Kasumi-1 (cell line): ENCODE measurements around the gene KIAA1671.

Experiments used
- DNase-seq, 2 experiments: peaks; one replicate each; lab custom pipeline; 2025; lab: John Stamatoyannopoulos, UW

Gene KIAA1671

DNA sequence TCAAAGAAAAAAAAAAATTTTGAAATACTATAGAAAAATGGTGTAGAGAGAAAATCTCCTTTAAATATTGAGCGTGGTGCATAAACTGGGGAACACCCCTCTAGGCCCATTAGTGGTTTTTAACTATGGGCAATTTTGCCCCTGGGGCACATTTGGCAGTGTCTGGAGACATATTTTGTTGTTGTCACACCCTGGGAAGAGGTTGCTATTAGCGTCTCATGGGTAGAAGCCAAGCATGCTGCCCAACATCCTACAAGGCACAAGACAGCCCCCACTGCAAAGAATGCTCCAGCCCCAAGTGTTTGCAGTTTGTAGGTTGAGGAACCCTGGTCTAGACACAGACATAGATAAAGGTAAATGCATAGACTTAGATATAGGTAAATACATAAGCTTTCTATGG lies 92.6 kb downstream of the KIAA1671 start:
- no peak for DNase-seq

DNA sequence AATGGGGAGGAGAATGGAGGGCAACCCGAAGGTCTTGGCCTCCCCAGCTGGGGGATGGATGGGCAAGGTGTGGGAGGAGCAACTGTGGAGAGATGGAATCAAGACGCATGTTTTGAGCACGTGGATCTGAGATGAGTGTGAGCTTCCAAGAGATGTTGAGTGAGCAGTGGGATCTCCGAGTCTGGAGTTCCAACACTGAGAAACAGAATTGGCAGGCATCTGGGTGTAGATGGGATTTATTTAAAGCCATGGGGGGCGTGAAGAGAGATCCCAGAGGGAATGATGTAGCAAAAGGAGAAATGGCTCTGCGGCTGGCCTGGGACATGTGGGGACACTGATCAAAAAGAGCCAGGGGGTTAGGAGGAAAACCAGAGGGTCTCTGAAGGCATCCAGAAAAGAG lies 95.6 kb downstream of the KIAA1671 start:
- no peak for DNase-seq

DNA sequence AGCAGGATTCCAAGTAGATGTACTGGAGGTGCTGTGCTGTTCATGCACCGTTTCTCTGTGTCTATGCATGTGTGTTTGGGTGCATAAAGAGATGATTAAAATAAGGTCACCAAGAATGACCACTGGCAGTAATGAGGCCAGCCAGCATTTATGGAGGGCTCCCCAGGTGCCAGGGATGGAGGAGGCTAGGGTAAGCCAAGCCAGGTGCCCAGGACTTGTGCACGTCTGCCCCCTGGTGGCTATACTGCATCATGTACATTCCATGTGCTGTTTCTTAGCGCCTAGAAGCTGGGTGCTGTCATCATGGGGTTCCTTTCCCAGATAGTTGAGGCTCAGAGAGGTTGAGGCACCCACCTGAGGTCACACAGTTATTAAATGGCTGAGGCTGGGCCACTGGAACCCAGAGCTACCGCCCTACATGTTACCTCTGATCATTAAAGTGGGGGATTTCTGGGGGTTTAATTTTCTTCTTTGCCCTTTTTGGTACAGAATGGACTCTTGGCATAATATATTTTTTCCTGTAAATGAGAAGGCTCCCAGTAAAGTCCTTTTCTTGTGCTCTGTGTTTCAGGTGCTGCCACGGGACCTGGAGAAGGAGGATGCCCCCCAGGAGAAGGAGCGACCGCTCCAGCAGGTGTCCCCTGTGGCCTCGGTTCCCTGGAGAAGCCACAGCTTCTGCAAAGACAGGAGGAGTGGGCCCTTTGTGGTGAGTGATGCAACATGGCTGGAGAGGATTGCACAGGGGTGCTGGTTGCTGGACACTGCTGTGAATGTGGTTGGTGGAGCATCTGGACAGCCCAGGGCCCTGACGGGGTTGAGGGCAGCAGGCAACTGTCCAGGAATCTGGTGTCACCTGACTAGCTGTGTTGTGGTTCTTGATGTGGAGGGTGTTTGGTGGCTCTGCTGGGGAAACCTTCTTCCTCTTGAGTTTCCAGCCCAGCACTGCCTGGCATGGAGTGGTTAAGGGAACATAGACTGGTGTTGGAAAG lies 96.4 kb downstream of the KIAA1671 start:
- DNase-seq, result peak; percentile 22 to 25

DNA sequence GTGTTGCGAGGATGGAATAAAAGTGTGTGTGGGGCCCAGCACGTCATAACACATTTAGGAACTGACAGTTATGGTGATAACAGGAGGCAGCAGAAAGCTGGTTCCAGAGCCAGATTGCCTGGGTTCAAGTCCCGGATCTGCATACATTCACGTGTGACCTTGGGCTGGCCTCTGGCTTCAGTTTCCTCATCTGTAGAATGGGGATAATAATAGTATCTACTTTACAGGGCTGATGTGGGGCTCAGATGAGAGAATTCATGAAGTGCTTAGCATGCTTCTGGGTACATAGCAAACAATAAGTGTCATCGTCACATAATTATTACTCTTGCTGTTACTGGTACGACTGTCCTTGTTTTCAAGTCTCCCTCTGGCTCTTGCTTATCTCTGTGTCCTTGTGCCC lies 97.3 kb downstream of the KIAA1671 start:
- DNase-seq, result no peak

DNA sequence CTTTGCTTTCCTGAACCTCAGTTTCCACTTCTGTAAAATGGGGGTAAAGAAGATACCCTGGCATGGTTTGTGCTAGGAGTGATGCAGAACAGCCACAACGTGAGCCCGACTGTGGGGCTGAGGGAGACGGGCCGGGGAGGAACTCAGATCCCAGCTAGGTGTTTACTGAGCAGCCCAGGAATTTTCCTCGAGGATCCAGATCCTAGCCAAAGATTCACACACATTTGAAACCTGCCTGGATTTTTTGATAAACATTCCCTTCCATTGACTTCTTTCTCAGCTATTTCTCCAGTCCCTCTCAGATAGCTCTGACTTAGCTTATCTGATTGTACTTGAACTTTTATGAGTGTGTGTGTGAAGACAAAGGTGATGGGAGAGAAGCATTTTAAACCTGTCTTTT lies 98.0 kb downstream of the KIAA1671 start:
- DNase-seq, result no peak

DNA sequence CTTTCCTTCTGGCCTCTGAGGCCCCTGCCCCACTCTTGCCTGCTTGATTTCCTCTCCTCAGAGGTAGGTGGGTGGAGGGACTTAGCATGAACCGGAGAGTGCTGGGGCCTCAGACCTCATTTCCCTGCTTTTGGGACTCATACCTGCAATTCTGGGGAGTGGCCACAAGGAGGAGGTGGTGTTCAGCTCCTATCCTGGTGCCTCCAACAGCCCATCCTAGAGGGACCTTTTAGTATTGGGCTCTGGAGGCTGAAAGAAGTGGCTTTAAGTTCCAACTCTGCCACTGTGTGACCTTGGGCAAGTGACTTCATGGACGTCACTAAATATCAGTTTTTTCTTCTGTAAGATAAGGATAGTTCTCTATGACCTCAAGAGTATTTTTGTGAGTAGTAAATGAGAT lies 98.6 kb downstream of the KIAA1671 start:
- peak; percentile 3 to 11 for DNase-seq

DNA sequence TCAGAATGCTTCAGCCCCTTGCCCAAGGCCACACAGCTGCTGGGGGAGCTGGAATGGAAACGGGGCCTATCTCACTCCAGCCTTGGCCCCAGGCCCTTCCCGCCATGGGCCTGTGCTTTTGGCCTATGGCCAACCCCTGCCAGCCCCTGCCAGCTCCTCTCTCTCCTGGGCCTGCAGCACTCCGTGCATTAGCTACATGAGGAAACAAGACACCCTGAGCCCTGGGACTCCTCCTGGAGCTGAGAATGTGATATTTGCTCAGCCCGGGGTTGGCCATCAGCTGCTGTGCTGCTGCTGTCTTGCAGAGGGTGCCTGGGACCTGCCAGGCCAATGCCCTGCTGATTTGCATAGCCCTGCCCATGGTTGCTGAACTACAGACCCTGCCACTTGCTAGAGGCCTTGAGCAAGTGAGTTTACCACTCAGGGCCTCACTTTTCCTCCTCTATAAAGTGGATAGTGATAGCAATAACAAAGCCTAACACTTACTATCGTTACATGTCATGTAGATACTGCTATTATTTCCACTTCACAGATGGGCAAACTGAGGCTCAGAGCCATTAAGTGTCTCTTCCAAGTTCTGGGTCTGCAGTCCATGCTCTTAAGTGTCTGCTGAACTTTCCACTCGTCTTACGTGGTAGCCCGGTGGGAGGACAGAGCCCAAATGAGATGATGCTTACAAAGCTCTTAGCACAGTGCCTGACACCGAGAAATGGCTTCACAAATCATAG lies 99.6 kb downstream of the KIAA1671 start:
- no peak for DNase-seq

DNA sequence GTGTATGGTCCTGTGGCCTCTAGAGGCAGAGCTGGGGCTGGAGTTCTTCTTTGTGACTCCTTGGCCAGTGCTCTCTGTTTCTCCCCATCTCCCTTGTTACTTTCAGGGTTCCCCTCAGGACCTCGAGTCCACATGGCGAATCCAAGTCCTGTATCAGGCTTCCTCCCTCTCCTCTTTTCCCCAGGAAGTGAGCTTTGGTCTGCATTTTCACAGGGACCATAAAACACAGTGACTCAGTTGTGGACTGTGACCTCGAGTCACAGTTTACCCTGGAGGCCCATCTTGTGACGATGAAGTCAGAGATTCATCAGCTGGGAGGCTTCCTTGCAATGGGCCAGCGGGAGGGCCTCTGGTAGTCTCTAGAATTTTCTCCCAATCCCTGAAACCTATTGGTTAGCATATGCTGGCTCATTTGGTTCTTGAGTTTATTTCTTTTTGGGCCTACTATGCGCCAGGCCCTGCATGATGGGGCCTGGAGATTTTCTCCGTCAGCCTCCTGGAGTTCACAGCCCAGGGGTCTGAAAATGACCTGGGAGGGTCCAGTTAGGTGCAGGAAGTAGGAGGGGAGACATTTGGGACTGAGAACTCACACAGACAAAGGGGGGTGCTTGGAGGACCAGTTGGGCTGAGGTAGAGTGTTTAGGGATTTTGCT lies 100.8 kb downstream of the KIAA1671 start:
- no peak for DNase-seq

DNA sequence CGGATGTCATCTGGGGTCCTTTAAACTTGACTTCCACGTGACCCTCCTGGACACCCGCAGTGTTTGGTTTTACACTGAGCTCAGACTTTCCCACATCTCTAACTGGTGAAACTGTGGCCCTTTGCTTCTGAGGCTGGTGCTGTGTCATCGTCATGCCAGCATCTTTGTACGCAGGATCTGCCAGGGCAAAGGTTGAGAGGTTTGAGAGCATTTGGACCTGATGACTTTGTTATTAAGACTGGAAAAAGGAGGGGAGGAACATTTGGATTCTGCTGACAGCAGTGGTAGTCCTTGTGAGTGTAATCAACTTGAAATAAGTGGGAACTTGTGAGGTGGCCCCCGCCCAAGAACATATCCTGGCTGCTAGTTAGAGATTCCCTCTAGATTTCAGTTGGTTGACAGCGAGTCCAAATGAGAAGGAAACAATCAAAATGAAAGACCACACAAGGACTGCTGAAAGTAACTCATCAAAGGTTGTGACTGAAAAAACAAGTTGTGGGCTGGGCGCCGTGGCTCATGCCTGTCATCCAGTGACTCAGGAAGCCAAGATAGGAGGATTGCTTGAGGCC lies 102.5 kb downstream of the KIAA1671 start:
- DNase-seq, result no peak

DNA sequence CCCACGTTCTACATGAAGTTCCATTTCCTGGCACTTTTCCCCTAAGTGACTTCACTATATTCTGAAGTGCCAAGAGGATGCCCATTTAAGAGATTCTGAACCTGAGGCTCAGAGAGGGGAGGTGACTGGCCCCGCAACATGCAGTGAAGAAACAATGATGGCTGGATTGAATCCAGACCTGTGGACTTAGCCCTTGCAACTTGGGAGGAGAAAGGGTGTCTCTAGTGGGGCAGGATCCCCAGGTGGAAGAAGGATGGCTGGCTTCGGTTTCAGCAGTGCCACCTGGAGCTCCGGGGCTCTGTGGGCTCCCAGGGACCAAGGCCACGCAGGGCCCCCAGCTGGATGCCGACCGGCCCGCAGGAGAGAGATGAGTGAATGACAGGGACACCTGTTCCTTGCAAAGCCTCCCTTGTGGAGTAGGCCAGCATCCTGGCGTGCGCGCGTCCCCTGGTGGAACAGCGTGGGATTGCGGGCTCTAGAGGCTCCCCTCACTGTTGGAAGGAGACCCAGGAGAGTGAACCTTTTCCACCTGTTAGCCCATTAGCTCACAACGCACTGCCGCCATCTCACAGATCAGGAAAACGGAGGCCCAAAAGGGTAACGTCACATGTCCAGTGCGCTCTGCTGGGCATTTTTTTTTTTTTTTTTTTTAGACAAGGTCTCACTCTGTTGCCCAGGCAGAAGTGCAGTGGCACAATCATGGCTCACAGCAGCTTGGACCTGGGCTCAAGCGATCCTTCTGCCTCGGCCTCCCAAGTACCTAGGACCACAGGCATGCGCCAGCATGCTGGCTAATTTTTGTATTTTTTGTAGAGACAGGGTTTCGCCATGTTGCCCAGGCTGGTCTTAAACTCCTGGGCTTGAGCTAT lies 104.7 kb downstream of the KIAA1671 start:
- DNase-seq, result peak; percentile 29 to 36

DNA sequence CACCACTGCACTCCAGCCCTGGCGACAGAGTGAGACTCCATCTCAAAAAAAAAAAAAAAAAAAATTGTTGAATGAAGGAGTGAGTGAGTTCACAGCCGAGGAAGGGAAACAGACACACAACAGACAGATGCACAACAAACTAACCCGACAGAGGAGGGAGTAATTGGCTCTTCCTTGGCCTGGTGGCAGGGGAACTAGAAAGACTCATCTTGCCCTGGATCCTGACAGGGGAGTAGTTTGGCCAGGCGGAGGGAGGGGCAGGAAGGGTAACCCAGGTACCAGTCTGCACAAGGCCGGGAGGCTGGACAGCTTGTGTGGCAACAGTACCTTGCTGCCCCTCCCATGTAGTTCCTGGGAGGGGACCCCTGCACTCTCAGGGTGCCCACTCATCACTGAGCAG lies 106.9 kb downstream of the KIAA1671 start:
- no peak for DNase-seq

DNA sequence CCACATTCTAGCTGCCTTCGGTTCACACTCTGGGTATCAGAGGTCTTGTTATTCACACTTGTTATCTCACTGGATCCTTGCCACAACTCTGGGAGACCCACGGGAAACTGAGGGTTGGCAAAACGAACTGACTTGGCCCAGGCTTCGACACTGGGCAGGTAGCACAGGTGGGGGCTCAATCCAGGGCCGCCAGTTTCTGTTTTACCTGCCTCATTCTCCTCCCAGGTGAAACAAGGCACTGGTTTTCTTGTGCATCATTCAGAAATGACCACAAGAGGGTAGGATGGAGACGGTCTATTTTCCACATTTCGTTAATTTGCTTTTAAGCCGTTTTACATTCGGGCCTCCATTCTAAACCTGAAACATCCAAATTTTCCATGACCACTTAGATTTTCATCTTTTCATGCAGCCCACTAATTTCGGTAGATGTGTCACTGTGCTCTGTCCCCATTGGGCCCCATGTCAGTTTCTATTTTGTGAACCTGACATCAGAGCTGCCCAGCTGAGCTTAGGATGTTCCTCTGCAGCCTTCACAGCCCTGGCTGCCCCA lies 108.1 kb downstream of the KIAA1671 start:
- DNase-seq, result no peak

DNA sequence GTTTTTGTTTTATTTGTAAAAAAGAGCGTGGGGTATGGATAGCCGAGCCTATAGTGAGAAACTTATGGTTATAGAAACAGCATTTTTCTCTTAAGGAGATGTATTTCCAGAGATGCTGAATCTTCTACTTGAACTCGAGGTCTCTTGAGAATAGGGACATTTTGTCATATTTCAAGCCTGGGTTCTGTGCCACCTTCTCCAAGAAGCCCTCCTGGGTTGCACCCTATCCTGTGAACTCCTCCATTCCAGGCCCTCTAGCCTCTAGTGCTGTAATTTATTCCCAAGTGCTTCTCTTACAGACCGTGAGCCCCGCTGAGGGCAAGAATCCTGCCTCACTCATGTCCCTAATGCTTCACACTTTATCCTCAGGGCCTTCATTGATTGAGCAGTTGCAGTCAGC lies 108.6 kb downstream of the KIAA1671 start:
- no peak for DNase-seq

DNA sequence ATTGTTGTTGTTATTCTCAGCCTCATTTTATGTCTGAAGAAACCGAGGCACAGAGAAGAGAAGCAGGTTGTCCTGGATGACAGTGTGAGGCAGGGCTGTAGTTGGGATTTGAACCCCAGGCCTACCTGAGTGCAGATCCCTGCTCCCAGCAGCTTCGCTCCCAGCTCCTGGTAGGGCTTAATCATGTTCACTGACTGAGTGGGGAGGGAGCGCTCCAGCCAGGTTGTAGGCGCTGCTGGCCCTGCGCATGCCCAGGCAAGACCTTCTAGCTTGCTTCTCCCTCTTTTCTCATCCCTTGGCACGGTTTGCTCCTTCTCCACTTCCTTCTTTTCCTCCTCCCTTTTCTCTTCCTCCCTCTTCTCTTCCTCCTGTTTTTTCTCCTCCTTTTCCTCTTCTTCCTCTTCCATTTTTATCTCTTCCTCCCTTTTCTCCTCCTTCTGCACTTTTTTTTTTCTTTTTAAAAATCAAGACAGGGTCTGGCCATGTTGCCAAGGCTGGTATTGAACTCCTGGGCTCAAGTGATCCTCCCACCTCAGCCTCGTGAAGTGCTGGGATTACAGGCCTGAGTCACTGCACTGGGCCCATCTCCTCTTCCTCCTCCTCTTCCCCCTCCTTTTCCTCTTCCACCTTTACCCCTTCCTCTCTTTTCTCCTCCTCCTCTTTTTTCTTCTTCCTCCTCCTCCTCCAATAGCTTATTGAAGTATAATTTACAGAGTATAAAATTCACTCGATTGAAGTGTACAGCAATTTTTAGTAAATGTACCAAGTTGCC lies 109.3 kb downstream of the KIAA1671 start:
- no peak for DNase-seq

DNA sequence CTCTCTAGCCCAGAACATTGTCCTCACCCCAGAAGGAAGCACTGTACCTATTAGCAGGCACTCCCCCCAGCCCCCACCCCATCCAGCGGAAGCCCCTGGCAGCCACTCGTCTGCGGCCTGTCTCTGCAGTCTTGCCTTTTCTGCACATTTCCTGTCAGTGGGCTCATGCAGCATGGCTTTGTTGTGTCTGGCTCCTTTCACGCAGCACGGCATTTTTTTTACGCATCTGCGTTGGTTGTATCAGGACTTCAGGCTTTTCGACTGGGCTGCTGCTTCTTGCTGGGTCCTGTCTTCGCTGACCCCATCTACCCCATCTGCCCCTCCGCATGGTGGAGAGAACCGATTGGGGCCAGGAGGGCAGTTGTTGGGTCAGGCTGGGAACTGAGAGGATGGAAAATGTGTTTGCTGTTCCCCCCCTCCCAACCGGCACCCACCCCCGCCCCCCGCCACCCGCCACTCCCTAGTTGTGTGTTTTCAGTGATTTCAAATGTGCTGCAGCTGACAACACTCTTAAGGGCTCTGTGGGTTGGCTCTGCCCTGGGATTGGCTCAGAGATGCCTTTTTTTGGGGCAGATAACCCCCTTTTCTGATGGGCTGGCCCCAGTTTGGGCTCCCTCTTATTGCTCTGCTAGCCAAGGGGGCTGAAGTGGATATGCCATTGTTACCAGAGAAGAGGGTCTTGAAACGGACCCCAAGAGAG lies 110.0 kb downstream of the KIAA1671 start:
- DNase-seq, result no peak

DNA sequence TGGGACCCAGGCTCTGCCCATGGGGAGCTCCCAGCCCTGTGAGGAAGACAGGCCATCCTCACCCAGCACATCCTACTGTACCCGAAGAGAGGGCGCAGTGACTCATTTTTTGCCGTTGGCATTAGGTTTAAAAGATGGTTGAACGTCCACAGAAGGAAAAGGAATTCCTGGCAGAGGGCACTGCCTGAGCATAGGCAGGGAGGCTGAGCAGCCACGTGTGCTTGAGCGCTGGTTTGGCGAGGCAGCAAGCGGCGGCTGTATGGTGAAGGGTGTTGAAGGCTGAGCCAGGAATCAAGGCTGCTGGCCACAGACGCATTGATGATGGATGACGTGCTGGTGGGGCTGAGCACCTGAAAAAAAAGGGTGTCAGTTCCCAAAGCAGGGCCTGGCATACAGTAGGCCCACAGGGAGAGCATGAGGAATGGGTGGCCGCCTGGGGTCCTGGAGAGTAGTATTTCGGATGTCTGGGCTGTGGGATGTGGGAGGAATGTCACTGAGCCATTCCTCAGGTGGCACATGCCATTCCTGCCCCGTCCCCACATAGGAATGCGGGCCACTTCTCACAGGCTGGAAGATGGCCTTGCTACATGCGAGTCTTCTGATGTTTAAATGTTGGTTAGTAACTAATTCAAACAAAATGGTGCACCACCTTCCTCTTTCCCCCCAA lies 112.5 kb downstream of the KIAA1671 start:
- DNase-seq, result no peak

DNA sequence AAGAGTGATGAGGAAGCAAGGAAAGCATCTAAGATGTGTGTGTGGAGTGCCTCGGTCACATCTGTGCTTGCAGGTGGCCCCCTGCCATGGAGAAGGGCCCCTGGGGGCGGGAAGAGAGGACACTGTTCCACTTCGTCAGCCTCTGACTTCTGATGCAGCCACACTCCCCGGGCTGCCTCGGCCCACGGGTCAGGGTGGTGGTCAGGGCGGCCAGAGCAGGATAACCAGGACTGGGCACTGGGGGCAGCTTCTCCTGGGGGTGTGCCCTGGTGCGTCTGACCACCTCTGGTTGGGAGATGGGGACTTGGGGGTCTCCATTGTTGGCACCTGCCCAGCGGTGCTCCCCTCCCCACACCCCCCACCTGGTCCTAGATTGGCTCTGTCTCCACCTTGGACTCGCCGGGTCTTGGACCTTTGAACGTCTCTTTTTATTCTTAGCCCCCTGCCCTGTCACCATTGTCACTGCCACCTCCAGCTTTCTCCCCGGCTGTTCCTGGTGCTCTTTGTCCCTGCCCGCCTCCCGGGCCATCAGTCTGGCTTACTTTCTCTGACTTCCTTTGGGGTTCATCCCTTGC lies 114.4 kb downstream of the KIAA1671 start:
- DNase-seq, result no peak

DNA sequence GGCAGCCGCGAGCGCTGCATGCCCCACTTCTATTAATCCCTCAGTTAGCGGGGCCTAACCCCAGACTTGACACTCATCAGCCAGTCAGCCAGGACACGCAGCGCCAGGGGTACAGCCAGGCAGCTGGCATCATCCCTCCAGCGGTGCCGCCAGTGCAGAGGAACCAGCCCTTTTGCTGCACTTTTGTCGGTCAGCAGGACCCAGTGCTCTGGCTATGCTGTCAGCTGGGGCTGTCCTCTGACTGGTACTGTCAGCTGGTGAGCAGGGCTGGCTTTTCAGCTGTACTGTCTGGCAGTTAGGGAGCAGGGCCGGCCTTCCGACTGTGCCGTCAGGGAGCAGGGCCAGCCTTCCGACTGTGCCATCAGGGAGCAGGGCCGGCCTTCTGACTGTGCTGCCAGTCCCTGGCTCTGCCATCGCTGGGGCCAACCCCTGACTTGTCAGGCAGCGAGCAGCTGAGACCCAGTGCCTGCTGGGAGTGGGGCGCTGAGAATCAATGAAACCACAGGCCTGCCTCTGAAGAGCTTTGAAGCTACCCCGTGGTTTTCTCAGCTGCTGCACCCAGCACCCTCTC lies 115.4 kb downstream of the KIAA1671 start:
- no peak for DNase-seq
